ELF-1 (cell line): ENCODE data around the gene CD58.
"Not testable (repeated sequence)": the region's sequence is repeated elsewhere in the genome, so short reads cannot be mapped to it uniquely, and the experiment has no call there.

Source experiments
- DNase-seq: peaks from one replicate; pipeline ENCODE4 v3.0.0-alpha.2; 2016; ENCODE audit warnings: low read depth, low spot score

The CD58 gene

DNA sequence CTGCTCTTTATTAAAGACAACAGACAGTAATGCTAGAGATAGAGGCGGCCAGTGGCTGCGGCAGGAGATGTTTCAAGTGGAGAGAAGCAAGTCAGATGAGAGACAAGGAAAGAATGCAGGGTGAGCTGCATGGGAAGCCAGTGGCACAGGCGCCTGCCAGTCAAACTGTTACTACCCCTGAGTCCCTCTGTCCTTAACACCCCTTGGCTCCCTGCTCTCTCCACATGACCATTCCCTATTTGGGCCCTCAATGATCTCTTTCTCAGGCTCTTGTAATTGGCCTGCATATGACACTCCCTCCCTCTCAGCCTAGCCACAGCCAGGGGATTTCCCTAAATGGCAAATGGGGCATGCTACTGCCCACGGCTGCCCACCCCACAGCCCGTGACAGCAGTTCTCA lies 22.6 kb upstream of the CD58 start:
- not testable (repeated sequence) for DNase-seq

DNA sequence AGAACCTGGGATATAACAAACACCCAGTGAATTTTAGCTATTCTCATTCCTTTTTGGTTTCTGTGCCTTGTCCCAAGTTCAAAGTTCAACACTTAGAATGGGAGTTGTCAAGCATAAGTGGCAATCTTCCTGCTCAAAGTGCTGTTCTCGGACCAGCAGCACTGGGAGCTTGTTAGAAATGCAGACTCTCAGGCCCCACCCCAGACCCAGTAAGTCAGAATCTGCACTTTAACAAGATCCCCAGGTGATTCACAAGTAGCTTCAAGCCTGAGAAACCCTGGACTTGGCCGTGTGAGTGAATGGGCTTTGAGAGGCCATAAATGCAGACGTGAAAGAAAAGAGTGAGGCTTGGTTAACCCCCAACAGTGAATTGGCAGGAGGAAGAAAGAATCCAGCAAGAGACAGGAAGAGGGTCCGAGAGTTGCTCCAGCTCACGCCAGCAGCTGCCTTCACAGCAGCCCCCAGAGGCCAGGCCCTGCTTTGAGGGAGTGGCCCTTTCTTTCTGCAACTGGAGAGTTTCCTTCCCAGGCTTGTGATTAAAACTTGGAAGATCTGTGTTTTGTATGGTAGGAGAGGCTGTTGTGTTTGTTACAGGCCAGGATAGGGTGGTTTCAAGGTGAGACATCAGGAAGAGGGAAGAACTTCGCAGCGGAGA lies 21.3 kb upstream of the CD58 start:
- not testable (repeated sequence) for DNase-seq

- not testable (repeated sequence) for DNase-seq
Observed at GRCh38 chr1:116591006-116591950, 20.5 kb upstream of the CD58 start.

DNA sequence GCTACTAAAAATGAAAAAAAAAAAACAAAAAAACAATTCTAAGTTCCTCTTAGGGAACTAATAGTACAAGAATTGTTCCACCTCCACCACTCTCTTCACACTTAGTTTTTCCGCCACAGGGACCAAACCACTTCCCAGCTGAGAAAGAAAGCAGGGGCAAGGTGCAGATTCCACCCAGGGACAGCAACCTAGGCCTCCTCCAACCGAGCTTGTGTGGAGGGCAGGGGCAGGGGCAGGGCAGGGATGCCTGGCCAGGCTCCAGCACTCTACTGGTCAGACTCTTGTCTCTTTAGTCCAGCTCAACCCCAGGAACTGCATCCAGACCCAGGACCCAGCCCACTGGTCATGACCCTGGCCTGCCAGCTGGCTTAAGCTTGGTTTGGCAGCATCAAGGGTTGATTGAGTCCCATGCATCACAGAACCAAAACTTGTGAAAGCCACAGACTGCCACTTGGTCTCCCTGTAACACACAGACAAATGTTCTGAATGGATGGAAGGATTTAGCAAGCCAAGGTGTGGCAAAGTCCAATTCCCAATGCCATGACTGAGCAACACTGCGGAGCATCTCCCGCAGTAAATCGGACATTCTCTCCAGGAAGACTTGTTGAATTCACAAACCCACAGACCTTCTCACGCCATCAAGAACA lies 19.7 kb upstream of the CD58 start:
- DNase-seq: not testable (repeated sequence)

DNA sequence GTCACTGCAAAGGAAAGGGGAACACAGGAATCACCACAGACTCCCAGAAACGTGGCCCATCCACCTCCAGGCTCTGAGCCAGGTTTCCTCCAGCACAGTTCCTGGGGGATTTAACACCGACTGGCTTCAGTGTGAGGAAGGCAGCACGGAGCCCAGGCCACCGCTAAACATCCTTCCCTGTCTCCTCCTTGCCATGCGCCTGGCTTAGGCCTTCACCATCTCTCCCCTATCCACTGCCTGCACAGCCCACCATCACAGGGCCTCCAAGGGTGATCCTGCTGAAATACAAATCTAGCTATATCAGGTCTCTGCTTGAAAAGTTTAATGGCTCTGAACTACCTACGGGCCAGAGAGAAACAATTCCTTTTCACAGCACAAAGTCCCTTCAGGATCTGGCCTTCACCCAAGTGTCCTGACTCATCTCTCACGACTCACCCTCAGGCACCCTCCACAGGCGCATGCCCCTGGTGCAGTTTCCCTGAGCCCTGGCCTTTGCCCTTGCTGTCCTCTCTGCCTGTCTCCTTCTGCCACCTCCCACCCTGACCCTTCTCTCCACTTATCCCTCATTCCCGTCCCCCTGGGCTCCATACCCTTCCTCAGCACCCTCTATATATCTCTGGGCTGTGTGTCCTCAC lies 18.4 kb upstream of the CD58 start:
- not testable (repeated sequence) for DNase-seq

- DNase-seq: no peak
Observed at GRCh38 chr1:116587501-116588227, 16.8 kb upstream of the CD58 start.

GRCh38 chr1:116586741-116587143 lies 15.9 kb upstream of the CD58 start:
- DNase-seq: no peak

DNA sequence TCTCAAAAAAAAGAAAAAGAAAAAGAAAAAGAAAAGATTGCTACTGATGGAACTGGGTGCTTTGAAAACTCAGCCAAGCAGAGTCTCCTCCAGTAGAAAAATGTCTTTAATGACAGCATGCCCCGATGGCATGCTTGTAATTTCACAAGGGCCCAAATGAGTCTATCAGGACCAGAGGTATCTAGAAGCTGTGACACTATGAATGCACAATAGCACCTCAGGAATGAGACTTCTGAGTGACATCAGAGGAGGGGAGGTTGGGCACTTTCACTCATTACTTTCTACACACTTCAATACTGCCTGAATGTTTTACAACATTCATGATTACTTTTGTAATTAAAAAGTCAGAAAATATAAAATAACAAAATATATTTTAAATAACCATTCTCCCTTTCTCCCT lies 15.1 kb upstream of the CD58 start:
- DNase-seq: no peak

DNA sequence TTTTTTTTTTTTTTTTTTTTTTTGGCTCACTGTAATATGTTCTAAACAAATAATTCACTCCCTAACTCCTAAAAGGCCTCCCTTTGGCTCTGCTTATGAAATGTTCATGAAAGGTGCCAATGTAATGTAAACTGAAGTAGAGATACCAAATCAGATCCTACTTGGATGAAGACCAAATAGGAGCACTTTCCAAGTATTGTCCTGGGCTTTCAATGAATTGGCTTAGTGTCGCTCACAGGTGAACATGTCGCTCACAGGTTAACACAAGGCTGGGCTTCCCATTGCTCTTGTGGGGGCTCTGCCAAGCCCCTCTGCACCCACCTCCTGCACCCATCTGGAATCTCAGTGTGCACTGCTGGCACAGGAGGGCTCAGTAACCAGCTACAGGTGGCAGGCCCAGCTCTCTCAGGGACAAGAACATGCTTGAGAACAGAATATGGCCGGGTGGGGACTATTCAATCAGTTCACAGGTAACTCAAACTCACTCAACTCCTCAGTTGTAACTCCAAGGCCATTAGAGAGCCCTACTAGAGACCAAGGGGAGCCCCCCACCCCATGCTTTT lies 10.6 kb upstream of the CD58 start:
- DNase-seq: no peak

DNA sequence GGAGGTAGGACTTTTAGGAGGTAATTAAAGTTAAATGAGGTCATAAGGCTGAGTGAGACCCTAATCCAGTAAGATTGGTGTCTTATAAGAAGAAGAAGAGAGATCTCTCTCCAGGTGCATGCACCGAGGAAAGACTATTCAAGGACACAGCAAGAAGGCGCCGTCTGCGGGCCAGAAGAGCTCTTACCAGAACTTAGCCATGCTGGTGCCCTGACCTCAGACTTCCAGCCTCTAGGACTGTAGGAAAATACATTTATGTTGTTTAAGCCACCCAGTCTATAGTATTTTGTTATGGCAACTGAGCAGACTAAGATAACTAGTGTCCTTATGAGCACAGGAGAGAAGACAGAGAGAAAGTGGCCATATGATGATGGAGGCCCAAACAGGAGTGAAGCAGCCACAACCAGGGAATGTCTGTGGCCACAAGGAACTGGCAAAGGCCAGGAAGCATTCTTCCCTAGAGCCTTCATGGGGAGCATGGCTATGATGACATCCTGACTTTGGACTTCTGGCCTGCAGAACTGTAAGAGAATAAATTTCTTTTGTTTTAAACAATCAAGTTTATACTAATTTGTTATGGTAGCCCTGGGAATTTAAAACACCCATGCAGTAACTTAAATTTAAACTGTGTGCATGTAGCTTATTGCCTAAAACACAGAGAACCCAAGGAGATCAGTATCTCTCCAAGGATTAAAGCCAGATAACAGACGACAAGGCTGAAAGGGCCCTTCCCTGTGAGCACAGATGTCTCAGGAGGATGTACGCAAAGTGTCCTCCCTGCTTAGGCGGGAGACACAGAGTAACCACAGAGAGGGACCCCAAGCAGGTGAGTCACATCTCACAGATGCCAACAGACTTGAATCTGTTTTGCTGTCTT lies 9.9 kb upstream of the CD58 start:
- no peak for DNase-seq

GRCh38 chr1:116579259-116579875 lies 8.5 kb upstream of the CD58 start:
- no peak for DNase-seq

GRCh38 chr1:116578581-116578980 lies 7.8 kb upstream of the CD58 start:
- no peak for DNase-seq

GRCh38 chr1:116577759-116578314 lies 7.0 kb upstream of the CD58 start:
- no peak for DNase-seq

- peak; percentile 59 for DNase-seq
Observed at GRCh38 chr1:116574581-116575291, 3.9 kb upstream of the CD58 start.

DNA sequence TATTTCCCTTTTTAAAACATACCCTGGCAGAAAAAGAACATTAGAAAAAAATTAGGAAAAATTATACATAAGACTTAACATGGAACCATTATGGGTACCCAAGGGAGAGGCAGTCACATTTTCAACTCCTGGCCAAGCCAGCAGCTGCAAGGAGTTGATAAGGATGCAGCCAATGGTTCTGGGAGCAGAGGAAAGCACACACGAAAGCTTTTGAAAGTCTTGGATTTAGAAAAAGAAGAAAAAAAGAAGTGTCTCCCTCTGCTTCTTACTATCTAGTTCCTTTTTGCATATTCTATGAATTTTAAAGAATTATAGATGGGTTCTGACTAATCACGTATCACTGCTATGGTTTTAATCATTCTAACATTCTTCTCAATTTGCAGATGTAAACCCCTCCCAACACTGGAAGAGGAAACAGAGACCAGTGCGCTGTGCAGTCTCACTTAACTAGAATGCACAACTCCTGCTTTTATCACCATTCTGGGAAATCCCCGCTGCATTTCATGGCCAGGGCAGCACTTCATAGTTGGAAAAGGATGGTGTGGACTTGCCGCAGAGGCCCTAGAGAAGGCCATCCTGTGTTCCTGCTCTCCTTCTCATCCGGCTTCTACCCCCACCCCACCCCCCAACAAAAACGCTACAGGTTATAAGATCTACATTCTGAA lies 2.7 kb upstream of the CD58 start:
- DNase-seq: no peak

GRCh38 chr1:116572771-116573430 lies 2.1 kb upstream of the CD58 start:
- no peak for DNase-seq

- DNase-seq: no peak
Observed at GRCh38 chr1:116572099-116572498, 1.3 kb upstream of the CD58 start.
